CD4-positive, alpha-beta T cell treated with Interleukin-2 at 100 ng/mL for 4 hours (primary cell): ENCODE data around the gene MRPS34.

Experiments
- DNase-seq: peaks from one replicate; pipeline ENCODE4 v3.0.0-alpha.2; 2020; ENCODE audit warnings: low spot score

The MRPS34 gene

GRCh38 chr16:1769402-1770300, 3.3 kb downstream of the MRPS34 start:
- no peak for DNase-seq

- no peak for DNase-seq
These were observed 4.0 kb downstream of the MRPS34 start for GRCh38 chr16:1768767-1769401.

GRCh38 chr16:1768061-1768766, 4.7 kb downstream of the MRPS34 start:
- DNase-seq: no peak

- no peak for DNase-seq
These were observed 5.6 kb downstream of the MRPS34 start for GRCh38 chr16:1767116-1767994.

- DNase-seq: no peak
These were observed 6.2 kb downstream of the MRPS34 start for GRCh38 chr16:1766701-1767100.

GRCh38 chr16:1766231-1766630, 6.7 kb downstream of the MRPS34 start:
- DNase-seq: no peak

GRCh38 chr16:1765826-1766225, 7.1 kb downstream of the MRPS34 start:
- no peak for DNase-seq

- DNase-seq: no peak
These were observed 8.0 kb downstream of the MRPS34 start for GRCh38 chr16:1764971-1765370.

GRCh38 chr16:1763521-1764511, 9.1 kb downstream of the MRPS34 start:
- no peak for DNase-seq

GRCh38 chr16:1762879-1763520, 9.9 kb downstream of the MRPS34 start:
- no peak for DNase-seq

GRCh38 chr16:1762196-1762878, 10.6 kb downstream of the MRPS34 start:
- no peak for DNase-seq

GRCh38 chr16:1761751-1762150, 11.2 kb downstream of the MRPS34 start:
- no peak for DNase-seq

GRCh38 chr16:1760911-1761310, 12.0 kb downstream of the MRPS34 start:
- DNase-seq: no peak

GRCh38 chr16:1759511-1759910, 13.4 kb downstream of the MRPS34 start:
- DNase-seq: no peak

- DNase-seq: no peak
These were observed 14.0 kb downstream of the MRPS34 start for GRCh38 chr16:1758923-1759322.

- DNase-seq: no peak
These were observed 15.0 kb downstream of the MRPS34 start for GRCh38 chr16:1757714-1758461.

- DNase-seq: no peak
These were observed 18.7 kb downstream of the MRPS34 start for GRCh38 chr16:1754204-1754603.

- DNase-seq: no peak
These were observed 20.1 kb downstream of the MRPS34 start for GRCh38 chr16:1752853-1753252.

- DNase-seq: no peak
These were observed 21.0 kb downstream of the MRPS34 start for GRCh38 chr16:1751946-1752345.
